ENCODE measurements around the gene ELOVL1.

The ELOVL1 gene

DNA sequence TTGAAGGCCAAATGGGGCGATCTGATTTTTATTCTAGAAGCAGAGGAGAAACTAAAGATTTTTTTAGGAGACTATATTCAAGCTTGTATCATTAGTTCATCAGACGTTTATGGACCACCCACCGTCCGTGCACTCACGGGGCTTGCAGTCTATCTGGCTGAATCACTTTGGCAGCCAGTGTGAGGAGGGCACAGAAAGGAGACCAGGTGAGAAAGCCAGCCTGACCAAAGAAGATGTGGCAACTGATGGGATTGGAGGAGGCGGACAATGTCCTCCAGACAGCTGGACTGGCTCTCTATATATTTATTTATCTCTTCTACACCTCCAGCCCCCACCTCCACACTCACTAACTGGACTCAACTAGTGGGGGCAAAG, 822 bp upstream of the ELOVL1 start:
- TF ChIP-seq, protein P1, sequence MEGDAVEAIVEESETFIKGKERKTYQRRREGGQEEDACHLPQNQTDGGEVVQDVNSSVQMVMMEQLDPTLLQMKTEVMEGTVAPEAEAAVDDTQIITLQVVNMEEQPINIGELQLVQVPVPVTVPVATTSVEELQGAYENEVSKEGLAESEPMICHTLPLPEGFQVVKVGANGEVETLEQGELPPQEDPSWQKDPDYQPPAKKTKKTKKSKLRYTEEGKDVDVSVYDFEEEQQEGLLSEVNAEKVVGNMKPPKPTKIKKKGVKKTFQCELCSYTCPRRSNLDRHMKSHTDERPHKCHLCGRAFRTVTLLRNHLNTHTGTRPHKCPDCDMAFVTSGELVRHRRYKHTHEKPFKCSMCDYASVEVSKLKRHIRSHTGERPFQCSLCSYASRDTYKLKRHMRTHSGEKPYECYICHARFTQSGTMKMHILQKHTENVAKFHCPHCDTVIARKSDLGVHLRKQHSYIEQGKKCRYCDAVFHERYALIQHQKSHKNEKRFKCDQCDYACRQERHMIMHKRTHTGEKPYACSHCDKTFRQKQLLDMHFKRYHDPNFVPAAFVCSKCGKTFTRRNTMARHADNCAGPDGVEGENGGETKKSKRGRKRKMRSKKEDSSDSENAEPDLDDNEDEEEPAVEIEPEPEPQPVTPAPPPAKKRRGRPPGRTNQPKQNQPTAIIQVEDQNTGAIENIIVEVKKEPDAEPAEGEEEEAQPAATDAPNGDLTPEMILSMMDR (IDR thresholded peaks at IDR 0.05; ENCODE audit: extremely low read depth, missing control alignments) = no peak
- DNase-seq (ENCODE audit: low spot score) = no peak

DNA sequence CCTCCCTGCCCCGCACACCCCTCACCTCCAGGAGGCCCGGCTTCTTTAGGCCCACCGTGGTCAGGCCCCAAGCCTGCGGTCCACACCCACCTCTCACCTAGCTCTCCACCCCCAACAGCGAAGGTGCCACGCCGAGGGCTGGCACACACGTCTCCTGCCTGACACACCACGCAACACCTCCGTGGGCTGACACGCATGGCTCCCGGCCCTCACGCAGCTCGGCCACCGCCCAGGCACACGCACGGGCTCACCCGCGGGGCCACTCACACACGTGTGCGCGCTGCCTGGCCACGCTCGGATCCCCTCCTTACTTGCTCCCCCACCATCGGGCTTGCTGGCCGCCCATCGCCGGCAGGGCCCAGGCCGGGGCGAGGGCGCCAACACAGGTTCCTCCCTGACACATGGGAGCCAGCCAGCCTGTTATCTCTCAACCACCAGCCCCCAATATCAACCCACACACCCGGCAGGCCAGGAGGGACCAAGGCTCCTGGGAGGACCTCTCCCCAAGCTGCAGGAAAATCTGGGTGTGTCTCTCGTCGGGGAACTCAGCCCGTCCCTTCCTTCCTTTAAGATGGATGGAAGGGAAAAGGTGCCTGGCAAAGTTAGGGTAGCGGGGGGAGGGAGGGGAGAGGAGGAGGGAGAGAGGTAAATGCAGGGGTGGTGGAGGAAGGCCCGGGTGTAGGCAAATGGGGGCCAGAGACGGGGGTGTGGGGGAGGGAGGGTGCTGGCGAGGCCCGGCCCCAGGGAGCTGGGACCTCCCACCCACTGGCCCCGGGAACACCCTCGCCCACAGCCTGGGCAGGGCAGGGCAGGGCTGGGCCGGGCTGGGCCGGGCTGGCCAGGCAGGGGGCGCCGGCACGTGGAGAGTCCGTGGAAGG, 546 bp downstream of the ELOVL1 start:
- DNase-seq (ENCODE audit: low spot score) = peak; percentile 59
- TF ChIP-seq, protein P1 (IDR thresholded peaks at IDR 0.05; ENCODE audit: extremely low read depth, missing control alignments) = no peak

DNA sequence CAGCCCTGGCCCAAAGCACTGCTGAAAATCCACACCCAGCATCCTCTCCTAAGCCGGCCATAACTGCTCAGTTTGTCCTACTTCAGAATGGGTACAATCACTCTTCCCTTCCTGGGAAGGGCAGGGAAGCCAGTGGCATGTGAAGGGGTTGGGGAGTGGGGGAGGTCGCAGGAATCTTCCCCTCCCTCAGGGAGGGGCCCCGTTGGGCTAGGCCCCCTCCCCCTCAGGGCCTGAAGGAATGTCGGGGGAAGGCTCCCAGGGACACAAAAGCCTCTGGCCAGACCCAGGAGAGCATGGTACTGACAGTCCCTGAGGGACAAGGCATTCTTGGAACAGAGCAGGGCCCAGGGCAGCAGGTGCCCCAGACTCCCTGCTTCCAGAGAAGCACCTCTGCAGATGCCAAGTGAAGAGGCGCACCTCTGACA, 1.2 kb downstream of the ELOVL1 start:
- TF ChIP-seq, protein P1 (IDR thresholded peaks at IDR 0.05; ENCODE audit: extremely low read depth, missing control alignments) = no peak
- DNase-seq (ENCODE audit: low spot score) = no peak

DNA sequence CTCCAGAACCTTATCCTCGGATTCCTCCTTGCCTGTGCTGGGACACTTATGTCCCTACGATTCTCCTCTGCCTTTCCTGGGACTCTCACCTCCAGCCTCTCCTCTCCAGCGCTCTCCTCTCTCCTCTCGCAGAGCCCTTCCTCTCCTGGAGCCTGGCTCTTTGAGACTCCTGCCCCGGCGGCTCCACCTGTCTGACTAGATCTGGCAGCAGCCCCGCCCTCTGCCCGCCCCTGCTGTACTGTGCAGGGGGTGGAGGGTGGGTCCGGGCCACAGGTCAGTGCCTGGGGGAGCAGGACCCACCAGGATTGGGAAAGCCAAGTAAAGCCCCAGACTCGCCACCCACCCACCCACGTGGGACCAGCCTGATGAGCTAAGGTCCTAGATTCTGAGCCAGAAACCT, 1.6 kb downstream of the ELOVL1 start:
- no peak for DNase-seq (ENCODE audit: low spot score)
- TF ChIP-seq, protein P1 (IDR thresholded peaks at IDR 0.05; ENCODE audit: extremely low read depth, missing control alignments) = no peak

DNA sequence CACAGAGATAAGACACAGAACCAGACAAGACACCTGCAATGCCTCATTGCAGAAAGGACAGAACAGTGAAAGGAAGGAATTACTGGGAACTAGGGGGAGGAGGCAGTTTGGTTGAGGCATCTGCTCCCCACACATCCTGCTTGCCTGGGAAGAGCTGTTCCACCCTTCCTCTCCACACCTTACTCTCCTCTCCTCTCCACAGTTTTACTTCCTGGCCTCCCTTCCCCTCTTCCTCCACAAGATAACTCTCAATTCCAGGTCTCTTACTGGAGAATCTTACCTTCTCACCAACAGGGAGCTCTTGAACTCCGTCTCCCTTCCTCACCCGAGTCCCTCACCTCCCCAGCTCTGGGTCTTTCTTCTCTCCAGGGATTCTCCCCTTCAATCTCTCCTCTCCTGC, 2.1 kb downstream of the ELOVL1 start:
- DNase-seq (ENCODE audit: low spot score) = no peak
- TF ChIP-seq, protein P1 (IDR thresholded peaks at IDR 0.05; ENCODE audit: extremely low read depth, missing control alignments) = no peak

DNA sequence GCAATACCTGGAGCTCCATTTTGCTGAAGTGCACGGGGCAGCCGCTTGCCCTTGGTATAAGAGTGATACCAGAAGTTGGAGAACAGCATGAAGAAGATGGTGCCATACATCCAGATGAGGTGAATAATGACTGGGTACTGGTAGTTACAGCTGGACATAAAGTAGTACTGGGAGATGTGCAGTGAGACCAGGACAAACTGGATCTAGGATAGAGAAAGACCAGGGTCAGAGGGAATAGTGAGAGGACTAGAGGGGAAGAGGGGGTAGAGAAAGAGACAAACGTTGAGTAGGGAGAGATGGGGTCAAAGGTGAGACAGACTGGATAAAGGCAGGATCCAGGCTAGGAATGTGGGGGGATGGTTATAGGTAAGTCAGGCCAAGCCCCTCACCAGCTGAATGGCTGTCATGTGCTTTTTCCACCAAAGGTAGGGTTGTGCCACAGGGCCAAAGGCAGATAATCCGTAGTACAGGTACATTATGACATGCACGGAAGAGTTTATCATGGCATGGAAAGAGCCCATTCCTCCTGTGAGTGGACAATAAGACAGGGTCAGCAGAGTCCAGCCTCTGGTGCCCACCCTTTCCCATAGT, 3.8 kb downstream of the ELOVL1 start:
- no peak for DNase-seq (ENCODE audit: low spot score)
- TF ChIP-seq, protein P1 (IDR thresholded peaks at IDR 0.05; ENCODE audit: extremely low read depth, missing control alignments) = no peak

DNA sequence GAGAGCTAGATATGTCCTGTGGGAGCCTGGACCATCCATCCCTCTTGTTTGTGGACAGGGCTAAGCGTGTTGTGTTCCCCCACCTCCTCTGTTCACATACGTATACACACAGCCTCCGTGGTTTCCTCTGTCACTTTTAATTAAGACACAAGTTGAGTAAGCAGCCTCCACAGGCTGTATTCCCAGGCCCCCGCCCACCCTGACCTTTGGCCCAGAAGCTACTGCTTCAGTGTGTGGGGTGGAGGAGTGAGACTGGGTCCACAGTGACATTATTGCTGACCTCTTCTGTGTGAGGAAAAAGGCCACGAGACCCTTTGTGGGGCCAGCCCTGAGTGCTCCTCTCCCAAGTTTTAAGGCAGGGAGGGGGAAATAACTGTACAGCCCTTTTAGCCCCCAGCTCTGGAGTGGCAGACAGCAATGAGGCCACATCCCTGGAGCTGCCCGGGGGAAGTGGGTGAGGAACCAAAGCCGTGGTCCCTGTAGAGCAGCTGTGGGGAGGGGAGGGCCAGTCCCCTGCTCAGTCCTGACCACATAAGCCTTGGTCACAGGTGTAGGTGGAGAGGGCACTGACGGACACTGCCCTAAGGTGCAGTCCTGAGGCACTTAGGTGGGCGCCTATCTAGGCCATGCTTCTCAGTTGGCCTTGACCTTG, 4.4 kb downstream of the ELOVL1 start:
- TF ChIP-seq, protein P1 (IDR thresholded peaks at IDR 0.05; ENCODE audit: extremely low read depth, missing control alignments) = no peak
- DNase-seq (ENCODE audit: low spot score) = no peak
